ENCODE data around the gene PTPRT.

The PTPRT gene

DNA sequence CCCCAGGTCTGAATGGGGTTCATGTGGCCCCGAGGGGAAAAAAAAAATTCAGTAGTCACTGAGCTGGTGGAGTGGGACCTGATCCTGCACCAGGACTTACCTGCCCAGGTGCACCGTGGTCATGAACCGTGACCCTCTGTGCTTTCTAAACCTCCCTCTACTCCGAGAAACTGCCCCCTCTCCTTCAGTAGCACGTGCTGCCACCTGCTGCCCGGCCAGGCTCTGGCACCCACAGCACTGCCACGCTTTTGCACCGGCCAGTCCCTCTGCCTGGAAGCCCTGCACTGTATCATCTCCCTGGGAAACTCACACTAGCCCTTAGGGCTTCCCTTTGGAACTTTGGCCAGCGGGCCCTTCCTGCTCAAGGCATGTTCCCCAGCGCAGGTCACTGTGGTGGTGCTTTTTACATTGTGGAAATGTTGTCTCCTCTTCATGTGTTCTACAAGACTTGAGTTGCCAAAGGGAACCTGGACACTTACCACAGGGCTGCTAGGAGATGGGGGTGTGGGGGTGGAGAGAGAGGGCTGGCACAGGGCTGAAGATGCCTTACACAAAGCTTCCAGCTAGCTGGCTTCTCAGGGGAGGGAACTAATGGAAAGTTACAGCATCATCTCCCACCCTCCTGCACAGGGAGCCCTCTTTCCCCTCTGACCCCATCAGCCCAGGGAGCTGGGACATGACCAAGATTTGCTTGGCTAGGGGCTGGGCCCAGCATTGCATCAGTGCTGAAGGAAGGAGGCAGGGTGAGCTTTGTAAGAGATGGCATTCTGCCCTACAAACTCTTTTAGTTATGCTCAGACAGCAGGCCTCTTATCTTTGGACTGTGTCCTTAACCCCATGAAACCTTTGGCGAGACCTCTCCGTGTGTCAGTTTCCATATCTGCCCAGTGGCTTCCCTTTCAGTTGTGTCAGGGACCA is 2.5 kb upstream of the PTPRT start:
- Histone ChIP-seq H3K4me1 (ENCODE audit: low read length) (no peaks in the 10 kb centered on the region), H3K9ac (ENCODE audit: low read length) (no peak overlapping the region), H4K20me1 (ENCODE audit: insufficient read depth, low read length) (no peaks in the 10 kb centered on the region), H2AFZ (ENCODE audit: low read length) (no peak overlapping the region), H3K4me2 (ENCODE audit: low read depth, low read length) (no peak overlapping the region), H3K9me3 (replicated peaks; ENCODE audit: insufficient read depth, low read length) (no peaks in the 10 kb centered on the region), H3K79me2 (ENCODE audit: low read length) (no peaks in the 10 kb centered on the region), H3K9me2 (replicated peaks; ENCODE audit: insufficient read depth, low read length) (no peaks in the 10 kb centered on the region), H3K4me3 (ENCODE audit: low read length) (no peak overlapping the region), H3K36me3 (replicated peaks; ENCODE audit: insufficient read depth, low read length) (no peaks in the 10 kb centered on the region), H3K27me3 (replicated peaks; ENCODE audit: insufficient read depth, low read length) (no peaks in the 10 kb centered on the region; the same call in 1 of the 2 replicates), H3F3A (ENCODE audit: insufficient read depth, low read length) (no peaks in the 10 kb centered on the region), H3K27ac (ENCODE audit: low read length) (no peak overlapping the region)
- peak; percentile 21 for DNase-seq
- no peak for TF ChIP-seq EZH2 (optimal IDR thresholded peaks at IDR 0.05; ENCODE audit: low read depth, low read length)
- peak; percentile 62 for TF ChIP-seq CTCF (IDR thresholded peaks at IDR 0.05; ENCODE audit: low read length)

DNA sequence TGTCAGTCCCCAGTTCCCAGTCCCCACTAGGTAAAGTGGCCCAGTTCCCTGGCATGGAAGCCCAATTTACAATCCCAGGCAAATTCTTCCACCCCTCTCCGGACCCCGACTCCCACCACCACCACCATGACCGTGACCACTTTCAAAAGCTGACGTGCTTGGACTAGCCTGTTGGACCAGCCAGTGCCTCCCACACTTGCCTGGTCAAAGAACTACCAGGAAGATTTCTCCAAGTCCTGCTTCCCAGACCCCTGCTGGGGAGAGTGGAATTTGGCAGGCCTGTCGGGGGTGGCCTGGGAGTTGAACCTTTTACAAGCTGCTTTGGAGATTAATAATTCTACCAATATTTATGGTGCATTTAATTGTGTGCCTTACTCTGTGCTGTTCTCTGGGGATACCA is 1.4 kb upstream of the PTPRT start:
- no peak overlapping the region for H3K27ac ChIP-seq (ENCODE audit: low read length)
- no peak for DNase-seq
- TF ChIP-seq EZH2 (optimal IDR thresholded peaks at IDR 0.05; ENCODE audit: low read depth, low read length) = no peak
- no peak for TF ChIP-seq CTCF (IDR thresholded peaks at IDR 0.05; ENCODE audit: low read length)
- no peak for TF ChIP-seq EZH2phosphoT487 (IDR thresholded peaks at IDR 0.05; ENCODE audit: low read length)
- H3K4me3 ChIP-seq (ENCODE audit: low read length) = no peak overlapping the region
- H3K79me2 ChIP-seq (ENCODE audit: low read length) = no peaks in the 10 kb centered on the region
- no peak overlapping the region for H3K9ac ChIP-seq (ENCODE audit: low read length)
- H2AFZ ChIP-seq (ENCODE audit: low read length) = no peak overlapping the region
- H3K4me2 ChIP-seq (ENCODE audit: low read depth, low read length) = no peak overlapping the region
- H3K36me3 ChIP-seq (replicated peaks; ENCODE audit: insufficient read depth, low read length) = no peaks in the 10 kb centered on the region
- H3K27me3 ChIP-seq (replicated peaks; ENCODE audit: insufficient read depth, low read length) = no peaks in the 10 kb centered on the region; the same call in 1 of the 2 replicates
- H3K9me2 ChIP-seq (replicated peaks; ENCODE audit: insufficient read depth, low read length) = no peaks in the 10 kb centered on the region
- no peaks in the 10 kb centered on the region for H3F3A ChIP-seq (ENCODE audit: insufficient read depth, low read length)
- no peaks in the 10 kb centered on the region for H4K20me1 ChIP-seq (ENCODE audit: insufficient read depth, low read length)
- no peaks in the 10 kb centered on the region for H3K9me3 ChIP-seq (replicated peaks; ENCODE audit: insufficient read depth, low read length)
- no peaks in the 10 kb centered on the region for H3K4me1 ChIP-seq (ENCODE audit: low read length)

GRCh38 chr20:43190332-43190953 is 737 bp upstream of the PTPRT start:
- H3K27me3 ChIP-seq (replicated peaks; ENCODE audit: insufficient read depth, low read length) = no peaks in the 10 kb centered on the region; the same call in 1 of the 2 replicates
- no peaks in the 10 kb centered on the region for H3F3A ChIP-seq (ENCODE audit: insufficient read depth, low read length)
- TF ChIP-seq EZH2phosphoT487 (IDR thresholded peaks at IDR 0.05; ENCODE audit: low read length) (no peak), EZH2 (optimal IDR thresholded peaks at IDR 0.05; ENCODE audit: low read depth, low read length) (no peak), CTCF (IDR thresholded peaks at IDR 0.05; ENCODE audit: low read length) (no peak)
- no peak overlapping the region for H3K4me3 ChIP-seq (ENCODE audit: low read length)
- H2AFZ ChIP-seq (ENCODE audit: low read length) = no peak overlapping the region
- H3K4me2 ChIP-seq (ENCODE audit: low read depth, low read length) = no peak overlapping the region
- H3K9me3 ChIP-seq (replicated peaks; ENCODE audit: insufficient read depth, low read length) = no peaks in the 10 kb centered on the region
- no peak overlapping the region for H3K27ac ChIP-seq (ENCODE audit: low read length)
- H3K4me1 ChIP-seq (ENCODE audit: low read length) = no peaks in the 10 kb centered on the region
- H3K9ac ChIP-seq (ENCODE audit: low read length) = no peak overlapping the region
- no peaks in the 10 kb centered on the region for H3K9me2 ChIP-seq (replicated peaks; ENCODE audit: insufficient read depth, low read length)
- no peak for DNase-seq
- no peaks in the 10 kb centered on the region for H3K79me2 ChIP-seq (ENCODE audit: low read length)
- H4K20me1 ChIP-seq (ENCODE audit: insufficient read depth, low read length) = no peaks in the 10 kb centered on the region
- no peaks in the 10 kb centered on the region for H3K36me3 ChIP-seq (replicated peaks; ENCODE audit: insufficient read depth, low read length)

Data from MM.1S (cell line).